Endothelial cell of umbilical vein (primary cell): Measurements from ENCODE around the gene TBC1D19. TPM values are rescaled to one million over a fixed set of nuclear protein-coding genes. Genes with fewer than 3 reads are reported as not detected.

Experiments
- BruUV-seq: library from RNA; stranded (reverse); fragments of 400-500 nt; replicated peaks from 2 replicates; lab custom pipeline; 2021; lab: Mats Ljungman, UMichigan
- CTCF ChIA-PET: fragments of 300-600, 350-600 bp; sonication (Branson Sonifier 250); formaldehyde crosslinking; loops from one replicate; lab custom pipeline; 2021; ENCODE audit warnings: antibody characterized with exemption, inconsistent platforms; lab: Charles Lee
- POLR2A ChIA-PET: fragments of 300-600, 350-600 bp; sonication (Branson Sonifier 250); formaldehyde crosslinking; loops from one replicate; lab custom pipeline; 2021; ENCODE audit warnings: antibody characterized with exemption, inconsistent platforms; lab: Charles Lee
- DNase-seq: peaks from one replicate; pipeline ENCODE4 v3.0.0-alpha.2; 2011; ENCODE audit warnings: low read depth, low spot score
- FAIRE-seq: peaks from 2 replicates; lab custom pipeline; 2011; peaks lifted over from hg19 to GRCh38; lab: Jason Lieb, UNC
- H2AFZ ChIP-seq: 2 replicates; pipeline ENCODE4 v1.6.0; 2012; ENCODE audit warnings: low read depth, low read length, control low read depth, inconsistent platforms
- H3K27ac ChIP-seq: 2 replicates; pipeline ENCODE4 v1.5.1; 2011; ENCODE audit warnings: low read depth, mild to moderate bottlenecking, control low read depth, low read length, moderate library complexity; ENCODE audit not compliant: insufficient read depth
- H3K27me3 ChIP-seq, 2 experiments: 2 replicates each; pipeline versions ENCODE4 v1.6.0 to v1.6.1; 2011; ENCODE audit warnings: low read length in 2 of 2, mixed read lengths in 1 of 2; ENCODE audit not compliant: control insufficient read depth in 2 of 2, insufficient read depth in 2 of 2
- H3K36me3 ChIP-seq, 2 experiments: 2 replicates in 1 of 2; 3 replicates in 1 of 2; pipeline ENCODE4 v1.5.1; 2011; ENCODE audit warnings: low read length in 2 of 2, mild to moderate bottlenecking in 1 of 2, moderate library complexity in 1 of 2; ENCODE audit not compliant: control insufficient read depth in 2 of 2, insufficient read depth in 2 of 2; ENCODE audit errors: extremely low read depth in 1 of 2
- H3K4me1 ChIP-seq: 3 replicates; pipeline ENCODE4 v1.5.1; 2011; ENCODE audit warnings: mild to moderate bottlenecking, low read length; ENCODE audit not compliant: control insufficient read depth, insufficient read depth; ENCODE audit errors: extremely low read depth
- H3K4me2 ChIP-seq: 2 replicates; pipeline ENCODE4 v1.6.1; 2011; ENCODE audit warnings: low read length, control low read depth, mixed read lengths; ENCODE audit not compliant: insufficient read depth
- H3K4me3 ChIP-seq, 3 experiments: fragments of 200-600 bp in 1 of 3; sonication (generic), shearing (Covaris generic) in 1 of 3; replicated peaks in 1 of 3; 2 replicates each; pipeline ENCODE4 v1.5.1; 2011 to 2016; ENCODE audit warnings: control low read depth in 3 of 3, low read length in 3 of 3, mild to moderate bottlenecking in 2 of 3, inconsistent platforms in 1 of 3, low read depth in 1 of 3, moderate library complexity in 1 of 3; ENCODE audit not compliant: insufficient read depth in 1 of 3
- H3K79me2 ChIP-seq: 2 replicates; pipeline ENCODE4 v1.6.0; 2012; ENCODE audit warnings: low read length, inconsistent platforms; ENCODE audit not compliant: control insufficient read depth, insufficient read depth
- H3K9ac ChIP-seq: replicated peaks from 2 replicates; pipeline ENCODE3; 2011; ENCODE audit warnings: low read length, control low read depth; ENCODE audit not compliant: insufficient read depth; ENCODE audit errors: extremely low read depth
- H3K9me1 ChIP-seq: replicated peaks from 3 replicates; pipeline ENCODE4 v1.6.0; 2011; ENCODE audit warnings: mild to moderate bottlenecking, low read length; ENCODE audit not compliant: control insufficient read depth, insufficient read depth; ENCODE audit errors: extremely low read depth
- H3K9me3 ChIP-seq: replicated peaks from 2 replicates; pipeline ENCODE4 v1.5.1; 2012; ENCODE audit warnings: low read length, inconsistent platforms; ENCODE audit not compliant: control insufficient read depth, insufficient read depth
- H4K20me1 ChIP-seq: replicated peaks from 2 replicates; pipeline ENCODE3; 2011; ENCODE audit warnings: mild to moderate bottlenecking, low read length; ENCODE audit not compliant: control insufficient read depth, insufficient read depth; ENCODE audit errors: extremely low read depth
- EZH2 ChIP-seq: IDR thresholded peaks from 2 replicates; pipeline ENCODE4 v1.6.1; 2012; ENCODE audit warnings: borderline replicate concordance, low read depth, mild to moderate bottlenecking, moderate library complexity, low read length, inconsistent platforms; ENCODE audit not compliant: severe bottlenecking
- FOS ChIP-seq: IDR thresholded peaks from 2 replicates; pipeline ENCODE4 v1.6.1; 2011; ENCODE audit warnings: mild to moderate bottlenecking, low read length, moderate library complexity, borderline replicate concordance; ENCODE audit not compliant: insufficient read depth
- GATA2 ChIP-seq: IDR thresholded peaks from 2 replicates; pipeline ENCODE4 v1.7.0; 2011; ENCODE audit warnings: low read depth, mild to moderate bottlenecking, moderate library complexity, mixed read lengths, low read length; ENCODE audit not compliant: insufficient read length, insufficient read depth
- JUN ChIP-seq: IDR thresholded peaks from 2 replicates; pipeline ENCODE4 v1.6.1; 2011; ENCODE audit warnings: borderline replicate concordance, low read depth; ENCODE audit not compliant: insufficient read length, insufficient read depth
- MYC ChIP-seq: IDR thresholded peaks from one replicate; pipeline ENCODE4 v1.6.1; 2011; ENCODE audit warnings: mild to moderate bottlenecking, low read depth, low read length
- POLR2A ChIP-seq: IDR thresholded peaks from 2 replicates; pipeline ENCODE4 v1.6.1; 2012; ENCODE audit warnings: low read depth, mild to moderate bottlenecking, control low read depth, low read length
- dilution Hi-C: fragments of 300-500 bp; cut with MboI; formaldehyde crosslinking; loops from one replicate; pipeline ENCODE4 v1.15.0; 2019; ENCODE audit warnings: low sequenced_read_pairs; ENCODE audit not compliant: extremely low pct_ligation_motif_present
- intact Hi-C: fragments of 100-400 bp; cut with micrococcal nuclease; formaldehyde crosslinking; loops from one replicate; pipeline ENCODE4 v1.10.0; 2022
- polyA plus RNA-seq, 4 experiments: library from polyadenylated mRNA; depleted of rRNA in 3 of 4; stranded (reverse) in 3 of 4; unstranded in 1 of 4; fragments of >200 nt; gene quantifications; 2 replicates each; pipeline versions ENCODE4 v1.2.1 to v1.2.3, GENCODE V29; 2011 to 2012; ENCODE audit warnings: missing spikeins in 1 of 4
- total RNA-seq: library from RNA; stranded (reverse); gene quantifications from 2 replicates; pipeline ENCODE4 v1.2.3, GENCODE V29; 2021
- TF ChIP-seq, protein P1 (sequence below), 2 donors: IDR thresholded peaks; 1 replicate in 1 of 2; 2 replicates in 1 of 2; pipeline ENCODE4 v1.5.1; 2011; ENCODE audit warnings: low read length in 2 of 2, mild to moderate bottlenecking in 2 of 2, moderate library complexity in 2 of 2, control low read depth in 1 of 2, inconsistent platforms in 1 of 2, low read depth in 1 of 2; ENCODE audit not compliant: insufficient read depth in 1 of 2; ENCODE audit errors: extremely low read depth in 1 of 2
- TF ChIP-seq, protein P2 (sequence below): IDR thresholded peaks from 2 replicates; pipeline ENCODE4 v1.6.1; 2011; ENCODE audit not compliant: insufficient read depth, insufficient read length

The TBC1D19 gene
- total and polyA plus RNA-seq, 2 donors (not counting 3 experiments of a cell fraction or from before 2014, with no cell fraction given), result 4.4 to 5.9 TPM

- Histone ChIP-seq H3K9me1 (no peaks in the 10 kb centered on the region), H3K27me3 (no peaks in the 10 kb centered on the region), H3K27ac (no peak overlapping the region), H3K79me2 (no peaks in the 10 kb centered on the region), H4K20me1 (no peaks in the 10 kb centered on the region), H3K4me2 (no peak overlapping the region), H3K36me3 (no peaks in the 10 kb centered on the region), H3K9me3 (no peaks in the 10 kb centered on the region), H3K9ac (no peak overlapping the region), H2AFZ (no peak overlapping the region), H3K4me3 (no peak overlapping the region), H3K4me1 (no peaks in the 10 kb centered on the region)
- dilution Hi-C loops, result no loop called here
- TF ChIP-seq MYC (no peak), FOS (no peak), EZH2 (no peak), JUN (no peak), POLR2A (no peak), GATA2 (no peak)
- TF ChIP-seq, protein P1, sequence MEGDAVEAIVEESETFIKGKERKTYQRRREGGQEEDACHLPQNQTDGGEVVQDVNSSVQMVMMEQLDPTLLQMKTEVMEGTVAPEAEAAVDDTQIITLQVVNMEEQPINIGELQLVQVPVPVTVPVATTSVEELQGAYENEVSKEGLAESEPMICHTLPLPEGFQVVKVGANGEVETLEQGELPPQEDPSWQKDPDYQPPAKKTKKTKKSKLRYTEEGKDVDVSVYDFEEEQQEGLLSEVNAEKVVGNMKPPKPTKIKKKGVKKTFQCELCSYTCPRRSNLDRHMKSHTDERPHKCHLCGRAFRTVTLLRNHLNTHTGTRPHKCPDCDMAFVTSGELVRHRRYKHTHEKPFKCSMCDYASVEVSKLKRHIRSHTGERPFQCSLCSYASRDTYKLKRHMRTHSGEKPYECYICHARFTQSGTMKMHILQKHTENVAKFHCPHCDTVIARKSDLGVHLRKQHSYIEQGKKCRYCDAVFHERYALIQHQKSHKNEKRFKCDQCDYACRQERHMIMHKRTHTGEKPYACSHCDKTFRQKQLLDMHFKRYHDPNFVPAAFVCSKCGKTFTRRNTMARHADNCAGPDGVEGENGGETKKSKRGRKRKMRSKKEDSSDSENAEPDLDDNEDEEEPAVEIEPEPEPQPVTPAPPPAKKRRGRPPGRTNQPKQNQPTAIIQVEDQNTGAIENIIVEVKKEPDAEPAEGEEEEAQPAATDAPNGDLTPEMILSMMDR (IDR thresholded peaks at IDR 0.05; ENCODE audit: extremely low read depth in 1 of 2, insufficient read depth in 1 of 2, low read depth in 1 of 2, low read length in 2 of 2), result no peak
- TF ChIP-seq, protein P2, sequence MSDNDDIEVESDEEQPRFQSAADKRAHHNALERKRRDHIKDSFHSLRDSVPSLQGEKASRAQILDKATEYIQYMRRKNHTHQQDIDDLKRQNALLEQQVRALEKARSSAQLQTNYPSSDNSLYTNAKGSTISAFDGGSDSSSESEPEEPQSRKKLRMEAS, result no peak
- FAIRE-seq (no peak), DNase-seq (no peak)
- POLR2A ChIA-PET, result no interaction called here
- intact Hi-C loops, result no loop called here
- no TSS peak for BruUV-seq
- CTCF ChIA-PET, result no interaction called here
These were observed 80.0 kb downstream of the TBC1D19 start for GRCh38 chr4:26663888-26664287.
